ENCODE results near the gene PELI2.

The PELI2 gene

GRCh38 chr14:56341766-56342493 lies 223.7 kb downstream of the PELI2 start:
- no peak for DNase-seq (ENCODE audit: low read depth, low spot score)

DNA sequence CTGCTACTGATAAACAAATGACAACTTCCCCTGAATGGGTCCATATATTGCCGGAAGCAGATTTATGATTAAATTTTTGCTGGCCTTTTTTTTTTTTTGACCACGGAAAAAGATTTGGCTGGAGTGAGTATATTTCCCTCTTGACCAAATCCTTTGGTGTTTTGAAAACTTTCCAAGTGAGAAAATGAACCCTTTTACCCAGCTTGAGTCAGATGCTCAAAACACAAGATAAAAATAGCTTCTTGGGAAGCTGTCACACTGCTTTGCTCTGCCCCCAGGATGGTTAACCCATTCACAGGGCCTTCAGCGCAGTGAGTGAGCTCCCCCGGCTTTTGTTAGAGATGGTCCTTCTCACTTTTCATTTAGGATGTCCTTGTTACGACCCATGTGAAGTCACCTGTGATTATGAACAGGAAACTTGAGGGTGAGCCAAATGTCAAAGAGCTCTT lies 224.3 kb downstream of the PELI2 start:
- no peak for DNase-seq (ENCODE audit: low read depth, low spot score)

- DNase-seq (ENCODE audit: low read depth, low spot score) = no peak
Measured at GRCh38 chr14:56349960-56350359, 231.7 kb downstream of the PELI2 start.

Measured in ELF-1 (cell line).